T-helper 1 cell treated with Interleukin-12 subunit alpha and Interleukin-12 subunit beta and Interleukin-4 antibody, amounts not matched to agents 30 μg/mL and 1 μg/mL, for 36 hours (primary cell): Measurements from ENCODE around the gene CHRNA1.
"Not testable (repeated sequence)": the region's sequence is repeated elsewhere in the genome, so short reads cannot be mapped to it uniquely, and the experiment has no call there.

ENCODE experiments used
- H3K27ac Mint-ChIP-seq: one replicate; pipeline ENCODE4 v1.8.0; 2021; ENCODE audit warnings: mild to moderate bottlenecking, mixed read lengths
- H3K27me3 Mint-ChIP-seq: one replicate; pipeline ENCODE4 v1.8.0; 2021; ENCODE audit warnings: low read depth, mixed read lengths
- H3K36me3 Mint-ChIP-seq: one replicate; pipeline ENCODE4 v1.8.0; 2021; ENCODE audit warnings: low read depth, mixed read lengths
- H3K4me1 Mint-ChIP-seq: one replicate; pipeline ENCODE4 v1.8.0; 2021; ENCODE audit warnings: low read depth, mixed read lengths
- H3K4me3 Mint-ChIP-seq: one replicate; pipeline ENCODE4 v1.8.0; 2021; ENCODE audit warnings: mild to moderate bottlenecking, moderate library complexity, mixed read lengths
- H3K9me3 Mint-ChIP-seq: one replicate; pipeline ENCODE4 v1.8.0; 2021; ENCODE audit warnings: mixed read lengths

Gene CHRNA1

DNA sequence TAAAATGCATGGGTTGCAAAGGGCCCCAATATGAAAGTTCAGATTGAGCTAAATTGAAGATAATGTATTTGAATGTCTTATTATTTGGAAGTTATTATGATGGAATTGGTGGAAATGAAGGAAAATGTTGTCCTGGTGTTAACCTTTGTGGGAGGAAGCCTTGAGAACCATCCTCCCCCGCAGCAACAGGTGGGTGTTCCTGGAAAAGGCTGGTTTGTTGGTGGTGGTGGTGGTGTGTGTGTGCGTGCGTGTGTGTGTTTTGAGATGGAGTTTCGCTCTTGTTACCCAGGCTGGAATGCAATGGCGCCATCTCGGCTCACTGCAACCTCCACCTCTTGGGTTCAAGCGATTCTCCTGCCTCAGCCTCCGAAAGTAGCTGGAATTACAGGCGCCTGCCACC, 36.2 kb downstream of the CHRNA1 start:
- Mint-ChIP-seq H3K4me1 (peaks cover 19% of the 10 kb centered on the region), H3K4me3 (no peak overlapping the region), H3K27ac (no peak overlapping the region), H3K27me3 (peaks cover 66% of the 10 kb centered on the region), H3K9me3 (no peaks in the 10 kb centered on the region), H3K36me3 (no peaks in the 10 kb centered on the region)

DNA sequence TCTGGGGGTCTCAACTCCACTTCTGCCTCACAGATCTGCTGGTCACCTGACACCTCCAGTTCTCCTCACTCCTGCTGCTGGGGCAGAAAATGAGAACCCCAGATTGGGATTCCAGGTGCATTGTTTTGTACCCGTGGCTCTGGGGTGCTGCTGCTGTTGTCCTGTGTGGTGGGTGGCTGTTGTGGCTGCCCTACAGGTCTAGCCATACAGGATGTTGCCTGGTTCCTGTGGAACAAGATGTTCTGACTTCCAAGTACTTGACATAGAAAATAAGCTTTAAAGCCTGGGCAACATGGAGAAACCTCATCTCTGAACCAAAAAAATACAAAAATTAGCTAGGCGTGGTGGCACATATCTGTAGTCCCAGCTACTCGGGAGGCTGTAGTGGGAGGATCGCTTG, 38.1 kb downstream of the CHRNA1 start:
- no peaks in the 10 kb centered on the region for H3K9me3 Mint-ChIP-seq
- no peak overlapping the region for H3K4me3 Mint-ChIP-seq
- peaks cover 21% of the 10 kb centered on the region for H3K4me1 Mint-ChIP-seq
- no peak overlapping the region for H3K27ac Mint-ChIP-seq
- peaks cover 55% of the 10 kb centered on the region for H3K27me3 Mint-ChIP-seq
- no peaks in the 10 kb centered on the region for H3K36me3 Mint-ChIP-seq

DNA sequence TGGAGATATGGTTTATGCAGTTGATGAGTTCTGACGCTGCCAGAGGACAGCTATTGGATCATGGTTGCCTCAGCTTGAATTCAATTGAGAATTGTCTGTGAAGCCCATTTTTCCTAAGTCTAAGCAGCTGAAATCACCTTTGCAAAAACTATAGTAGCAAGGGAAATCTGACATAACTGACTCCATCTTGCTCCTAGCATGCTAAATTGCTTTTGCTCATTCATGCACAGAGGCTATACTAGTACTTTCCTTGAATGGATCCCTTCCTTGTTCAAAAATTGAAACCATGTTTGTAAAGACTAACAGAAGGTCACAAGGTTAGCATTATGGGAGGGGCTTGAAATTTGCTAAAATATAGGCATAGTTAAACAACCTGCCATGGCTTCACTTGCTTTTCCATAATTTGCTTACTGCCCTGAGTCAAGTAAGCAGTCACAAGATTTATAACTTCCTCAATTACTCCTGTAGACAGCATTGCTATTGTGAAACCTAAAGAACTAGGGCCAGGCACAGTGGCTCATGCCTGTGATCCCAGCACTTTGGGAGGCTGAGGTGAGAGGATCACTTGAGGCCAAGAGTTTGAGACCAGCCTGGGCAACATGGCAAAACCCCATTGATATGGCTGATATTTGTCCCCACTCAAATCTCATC, 41.2 kb downstream of the CHRNA1 start:
- Mint-ChIP-seq H3K4me1 (peaks cover 17% of the 10 kb centered on the region), H3K27me3 (peaks cover 30% of the 10 kb centered on the region), H3K4me3 (no peak overlapping the region), H3K27ac (no peak overlapping the region), H3K9me3 (no peaks in the 10 kb centered on the region), H3K36me3 (no peaks in the 10 kb centered on the region)

DNA sequence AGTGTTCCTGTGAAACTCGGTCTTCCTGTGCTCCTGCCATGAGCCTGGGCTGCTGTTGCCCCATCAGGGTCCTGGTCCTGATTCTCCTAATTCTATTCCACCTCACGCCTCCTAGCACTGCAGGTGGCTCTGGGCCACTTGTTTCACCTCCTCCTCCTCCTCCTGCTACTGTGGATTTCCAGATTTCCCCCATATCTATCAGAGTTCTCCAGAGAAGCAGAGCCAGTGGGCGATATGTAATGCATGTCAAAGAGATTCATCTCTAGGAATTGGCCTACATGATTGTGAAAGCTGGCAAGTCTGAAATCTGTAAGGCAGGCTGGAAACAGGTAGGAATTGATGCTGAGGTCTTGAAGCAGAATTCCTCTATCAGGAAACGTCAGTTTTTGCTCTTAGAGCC, 45.3 kb downstream of the CHRNA1 start:
- H3K36me3 Mint-ChIP-seq: peaks cover 1% of the 10 kb centered on the region
- no peaks in the 10 kb centered on the region for H3K9me3 Mint-ChIP-seq
- H3K4me1 Mint-ChIP-seq: peaks cover 25% of the 10 kb centered on the region
- H3K27me3 Mint-ChIP-seq: peaks cover 10% of the 10 kb centered on the region
- no peak overlapping the region for H3K27ac Mint-ChIP-seq
- no peak overlapping the region for H3K4me3 Mint-ChIP-seq

DNA sequence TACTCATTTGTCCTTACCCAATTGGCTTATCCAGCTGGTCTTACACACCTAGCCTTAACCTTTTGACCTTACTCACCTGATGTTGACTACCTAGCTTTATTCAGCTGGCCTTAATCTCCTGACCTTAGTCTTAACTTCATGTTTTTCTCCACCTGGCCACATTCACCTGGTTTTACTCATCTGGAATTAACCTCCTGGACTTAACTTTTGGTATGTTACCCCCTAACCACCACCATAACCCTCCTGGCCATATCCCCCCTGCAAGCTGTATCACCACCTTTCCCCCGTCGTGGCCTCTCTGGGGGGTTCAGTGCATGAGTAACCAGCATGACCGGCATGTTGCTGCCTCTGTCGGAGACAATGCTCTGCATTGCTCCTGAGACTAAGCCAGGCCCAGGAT, 45.7 kb downstream of the CHRNA1 start:
- Mint-ChIP-seq H3K27me3 (peaks cover 10% of the 10 kb centered on the region), H3K27ac (no peak overlapping the region), H3K36me3 (peaks cover 1% of the 10 kb centered on the region), H3K4me1 (peaks cover 25% of the 10 kb centered on the region), H3K9me3 (no peaks in the 10 kb centered on the region), H3K4me3 (no peak overlapping the region)

DNA sequence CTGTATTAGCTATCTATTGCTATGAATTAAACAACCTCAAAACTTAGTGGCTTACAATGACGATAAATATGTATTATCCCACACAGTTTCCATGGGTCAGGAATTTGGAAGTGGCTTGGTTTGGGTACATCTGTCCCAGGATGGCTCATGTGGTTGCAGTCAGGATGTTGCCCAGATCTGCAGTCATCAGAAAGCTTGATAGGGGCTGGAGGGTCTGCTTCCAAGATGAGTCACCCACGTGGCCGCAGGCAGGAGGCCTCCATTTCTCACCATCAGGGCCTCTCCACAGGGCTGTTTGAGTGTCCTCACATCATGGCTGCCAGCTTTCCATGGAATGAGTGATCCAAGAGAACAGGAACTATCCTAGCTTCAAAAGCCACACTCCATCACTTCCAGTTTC, 46.4 kb downstream of the CHRNA1 start:
- Mint-ChIP-seq H3K4me1 (peaks cover 25% of the 10 kb centered on the region), H3K9me3 (no peaks in the 10 kb centered on the region), H3K36me3 (peaks cover 1% of the 10 kb centered on the region), H3K4me3 (no peak overlapping the region), H3K27ac (no peak overlapping the region), H3K27me3 (peaks cover 10% of the 10 kb centered on the region)

DNA sequence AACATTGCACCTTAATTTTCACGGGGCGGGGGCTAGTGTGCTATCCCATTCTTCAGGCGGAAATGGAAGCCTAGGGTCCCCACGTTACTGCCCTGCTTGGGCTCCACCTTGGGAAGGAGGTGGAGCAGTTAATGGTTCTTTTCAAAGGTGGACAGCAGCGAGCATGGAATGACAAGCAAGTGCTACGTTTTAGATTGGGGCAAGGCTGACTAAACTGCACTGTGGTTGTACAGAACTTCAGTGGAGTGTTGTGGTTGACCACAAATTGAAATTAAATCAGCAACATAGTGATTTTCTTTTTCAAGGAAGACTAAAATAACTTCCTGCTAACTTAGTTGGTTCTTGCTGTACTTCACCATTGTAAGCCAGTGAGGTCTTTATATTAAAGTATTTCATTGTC, 47.0 kb downstream of the CHRNA1 start:
- Mint-ChIP-seq H3K27me3 (peaks cover 10% of the 10 kb centered on the region), H3K4me1 (peaks cover 25% of the 10 kb centered on the region), H3K4me3 (peak overlapping the region; percentile 59), H3K36me3 (peaks cover 1% of the 10 kb centered on the region), H3K27ac (peak overlapping the region; percentile 43), H3K9me3 (no peaks in the 10 kb centered on the region)

DNA sequence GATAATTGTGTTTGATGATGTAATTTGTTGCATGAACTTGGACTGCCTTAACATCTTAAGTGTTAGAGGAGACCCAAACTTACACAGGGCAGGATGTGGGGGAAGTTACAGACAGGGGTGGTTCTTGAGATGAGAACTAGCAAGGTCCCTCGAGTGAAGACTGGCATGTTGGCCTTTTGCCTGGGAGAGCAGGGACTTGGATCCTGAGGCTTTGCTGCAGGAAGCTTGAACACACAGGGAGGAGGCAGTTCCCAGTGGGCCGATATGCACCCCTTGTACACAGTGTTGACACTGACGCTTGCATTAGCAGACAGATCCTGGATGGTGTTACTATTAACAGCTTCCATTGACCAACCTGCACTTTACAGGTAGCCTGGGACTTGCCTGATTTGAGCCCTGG, 47.5 kb downstream of the CHRNA1 start:
- Mint-ChIP-seq H3K27ac (peak overlapping the region; percentile 84), H3K9me3 (no peaks in the 10 kb centered on the region), H3K4me1 (peaks cover 24% of the 10 kb centered on the region), H3K4me3 (peak overlapping the region; percentile 59), H3K36me3 (peaks cover 1% of the 10 kb centered on the region), H3K27me3 (peaks cover 8% of the 10 kb centered on the region)

DNA sequence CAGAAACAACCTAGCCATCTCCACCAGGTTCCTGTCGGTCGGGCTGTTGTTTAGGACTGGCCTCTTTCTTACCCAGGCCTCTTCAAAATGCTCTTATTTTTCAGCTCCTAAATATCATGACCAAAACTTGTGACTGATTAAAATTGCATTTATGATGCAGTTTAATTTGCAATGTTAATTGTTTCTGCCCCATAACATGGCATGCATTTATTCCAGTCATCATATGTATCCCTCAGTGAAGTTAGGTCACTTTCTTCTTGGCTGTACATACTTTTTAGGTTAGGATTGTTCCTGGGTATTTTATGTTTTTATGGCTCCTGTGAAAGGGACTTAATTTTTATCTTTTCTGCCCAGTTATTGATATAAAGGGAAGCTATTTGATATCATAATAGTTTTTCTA, 50.6 kb downstream of the CHRNA1 start:
- H3K9me3 Mint-ChIP-seq: no peaks in the 10 kb centered on the region
- H3K36me3 Mint-ChIP-seq: peaks cover 1% of the 10 kb centered on the region
- H3K27ac Mint-ChIP-seq: no peak overlapping the region
- H3K4me1 Mint-ChIP-seq: peaks cover 18% of the 10 kb centered on the region
- H3K4me3 Mint-ChIP-seq: no peak overlapping the region
- peaks cover 5% of the 10 kb centered on the region for H3K27me3 Mint-ChIP-seq

DNA sequence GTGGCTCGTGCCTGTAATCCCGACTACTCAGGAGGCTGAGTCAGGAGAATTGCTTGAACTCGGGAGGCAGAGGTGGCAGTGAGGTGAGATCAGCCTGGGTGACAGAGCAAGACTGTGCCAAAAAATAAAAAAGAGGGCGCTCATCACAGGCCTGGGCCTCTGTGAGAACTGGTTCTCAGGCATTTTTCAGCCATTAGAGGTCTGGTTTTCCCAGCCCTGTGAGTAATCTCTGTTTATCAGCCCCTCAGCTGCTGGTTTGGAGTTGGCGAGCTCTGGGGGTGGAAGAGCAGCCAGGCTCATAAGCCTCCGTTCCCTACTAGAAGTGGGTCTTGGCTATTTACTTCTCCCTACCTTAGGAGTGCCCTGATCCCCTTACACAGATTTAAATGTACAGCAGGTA, 53.1 kb downstream of the CHRNA1 start:
- H3K27me3 Mint-ChIP-seq: peaks cover 17% of the 10 kb centered on the region
- H3K4me1 Mint-ChIP-seq: no peaks in the 10 kb centered on the region
- no peak overlapping the region for H3K4me3 Mint-ChIP-seq
- no peaks in the 10 kb centered on the region for H3K36me3 Mint-ChIP-seq
- H3K27ac Mint-ChIP-seq: no peak overlapping the region
- H3K9me3 Mint-ChIP-seq: no peaks in the 10 kb centered on the region

DNA sequence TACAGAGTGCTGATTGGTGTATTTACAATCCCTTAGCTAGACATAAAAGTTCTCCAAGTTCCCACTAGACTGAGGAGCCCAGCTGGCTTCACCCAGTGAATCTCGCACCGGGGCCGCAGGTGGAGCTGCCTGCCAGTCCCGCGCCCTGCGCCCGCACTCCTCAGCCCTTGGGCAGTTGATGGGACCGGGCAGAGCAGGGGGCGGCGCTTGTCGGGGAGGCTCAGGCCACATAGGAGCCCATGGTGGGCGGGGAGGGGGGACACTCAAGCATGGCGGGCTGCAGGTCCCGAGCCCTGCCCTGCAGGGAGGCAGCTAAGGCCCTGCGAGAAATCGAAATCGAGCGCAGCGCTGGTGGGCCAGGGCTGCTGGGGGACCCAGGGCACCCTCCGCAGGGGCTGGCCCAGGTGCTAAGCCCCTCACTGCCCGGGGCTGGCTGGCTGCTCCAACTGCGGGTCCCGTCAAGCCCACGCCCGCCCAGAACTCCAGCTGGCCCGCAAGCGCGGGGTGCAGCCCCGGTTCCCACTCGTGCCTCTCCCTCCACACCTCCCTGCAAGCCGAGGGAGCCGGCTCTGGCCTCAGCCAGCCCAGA, 54.8 kb downstream of the CHRNA1 start:
- H3K9me3 Mint-ChIP-seq, H3K27ac Mint-ChIP-seq, H3K4me1 Mint-ChIP-seq, H3K36me3 Mint-ChIP-seq, H3K4me3 Mint-ChIP-seq: not testable (repeated sequence)
- peaks cover 28% of the 10 kb centered on the region for H3K27me3 Mint-ChIP-seq

DNA sequence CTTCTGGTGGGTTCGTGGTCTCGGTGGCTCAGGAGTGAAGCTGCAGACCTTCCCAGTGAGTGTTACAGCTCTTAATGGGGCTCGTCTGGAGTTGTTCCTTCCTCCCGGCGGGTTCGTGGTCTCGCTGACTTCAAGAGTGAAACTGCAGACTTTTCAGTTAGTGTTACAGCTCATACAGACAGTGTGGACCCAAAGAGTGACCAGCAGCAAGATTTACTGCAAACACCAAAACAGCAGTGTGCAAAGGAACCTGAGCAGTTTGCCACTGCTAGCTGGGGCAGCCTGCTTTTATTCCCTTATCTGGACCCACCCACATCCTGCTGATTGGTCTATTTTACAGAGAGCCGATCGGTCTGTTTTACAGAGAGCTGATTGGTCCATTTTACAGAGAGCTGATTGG, 55.6 kb downstream of the CHRNA1 start:
- H3K9me3 Mint-ChIP-seq: no peaks in the 10 kb centered on the region
- H3K4me3 Mint-ChIP-seq: no peak overlapping the region
- peaks cover 35% of the 10 kb centered on the region for H3K27me3 Mint-ChIP-seq
- no peaks in the 10 kb centered on the region for H3K36me3 Mint-ChIP-seq
- no peaks in the 10 kb centered on the region for H3K4me1 Mint-ChIP-seq
- no peak overlapping the region for H3K27ac Mint-ChIP-seq

DNA sequence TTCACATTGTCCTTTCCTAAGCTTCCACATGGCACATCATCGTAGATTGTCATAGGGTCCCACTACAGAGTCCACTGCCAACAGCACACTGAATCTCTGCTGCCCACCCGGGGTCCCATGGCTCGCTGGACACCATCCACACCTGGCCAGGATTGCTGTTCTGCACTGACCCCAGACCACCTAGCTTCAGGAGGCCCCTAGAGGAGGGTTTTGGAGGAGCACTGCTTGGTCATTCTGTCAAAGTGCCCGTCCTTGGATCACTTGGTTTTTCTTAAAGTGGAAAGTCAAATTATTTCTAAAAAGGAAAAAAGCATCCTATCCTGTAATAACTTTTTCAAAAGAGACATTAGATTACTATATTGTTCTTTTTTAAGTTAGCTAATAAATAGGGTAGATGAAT, 59.0 kb downstream of the CHRNA1 start:
- Mint-ChIP-seq H3K9me3 (no peaks in the 10 kb centered on the region), H3K27ac (no peak overlapping the region), H3K36me3 (no peaks in the 10 kb centered on the region), H3K4me3 (no peak overlapping the region), H3K27me3 (peaks cover 59% of the 10 kb centered on the region), H3K4me1 (no peaks in the 10 kb centered on the region)

DNA sequence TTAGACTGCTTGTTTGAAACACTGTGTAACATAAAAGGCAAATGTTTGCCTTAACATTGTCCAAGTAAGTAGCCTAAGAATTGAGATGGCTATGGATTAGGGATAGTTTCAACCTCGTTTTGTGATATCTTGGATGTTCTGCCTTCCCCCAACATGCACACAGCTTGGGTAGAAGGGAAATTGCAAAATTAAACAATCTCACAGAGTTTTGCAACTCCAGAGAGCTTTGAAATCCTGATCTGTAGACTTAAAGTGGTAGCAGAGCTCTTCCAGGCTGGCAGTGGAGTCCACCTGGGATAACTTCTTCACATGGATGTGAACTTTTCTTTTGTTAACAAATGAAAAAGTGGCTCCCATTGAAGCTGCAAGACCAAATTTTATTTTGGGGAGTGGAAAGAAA, 59.6 kb downstream of the CHRNA1 start:
- no peak overlapping the region for H3K27ac Mint-ChIP-seq
- no peak overlapping the region for H3K4me3 Mint-ChIP-seq
- H3K36me3 Mint-ChIP-seq: no peaks in the 10 kb centered on the region
- no peaks in the 10 kb centered on the region for H3K9me3 Mint-ChIP-seq
- H3K4me1 Mint-ChIP-seq: peaks cover 2% of the 10 kb centered on the region
- peaks cover 59% of the 10 kb centered on the region for H3K27me3 Mint-ChIP-seq

DNA sequence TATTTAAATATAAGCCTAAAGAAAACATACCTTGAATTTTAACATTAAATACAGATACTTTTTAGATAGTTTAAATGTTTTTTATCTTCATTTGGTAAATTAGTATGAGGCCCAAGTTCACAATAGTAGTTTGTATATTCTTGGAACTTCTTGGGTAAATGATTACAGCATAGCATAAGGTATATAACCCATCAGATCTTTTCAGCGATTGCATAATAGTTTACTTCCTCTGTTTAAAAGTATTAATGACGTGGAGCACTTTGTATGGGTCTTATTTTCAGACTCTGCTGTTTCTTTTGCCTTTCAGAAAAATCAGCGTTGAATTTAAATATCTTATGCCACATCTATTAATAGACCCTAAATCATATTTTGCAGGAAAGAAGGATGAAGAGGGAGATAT, 60.2 kb downstream of the CHRNA1 start:
- no peak overlapping the region for H3K27ac Mint-ChIP-seq
- H3K4me1 Mint-ChIP-seq: peaks cover 2% of the 10 kb centered on the region
- no peaks in the 10 kb centered on the region for H3K36me3 Mint-ChIP-seq
- H3K9me3 Mint-ChIP-seq: no peaks in the 10 kb centered on the region
- H3K27me3 Mint-ChIP-seq: peaks cover 57% of the 10 kb centered on the region
- no peak overlapping the region for H3K4me3 Mint-ChIP-seq

DNA sequence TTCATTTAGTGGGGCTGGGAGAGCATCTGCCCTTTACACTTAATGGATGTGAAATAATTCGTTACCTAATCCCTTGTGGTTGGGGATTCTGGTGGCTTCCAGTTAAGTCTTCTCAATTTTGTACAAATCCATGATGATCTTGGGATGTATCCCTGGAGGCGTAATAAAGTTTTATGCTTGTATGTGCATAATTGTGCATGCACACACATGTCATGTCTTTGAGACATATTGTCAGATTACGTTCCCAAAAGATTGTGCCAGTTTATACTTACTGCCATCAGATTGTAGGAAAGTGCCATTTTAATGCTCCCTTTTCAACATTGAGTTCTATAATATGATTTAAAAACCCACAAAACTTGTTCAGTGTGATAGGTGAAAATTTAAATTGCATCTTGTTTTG, 60.8 kb downstream of the CHRNA1 start:
- no peaks in the 10 kb centered on the region for H3K36me3 Mint-ChIP-seq

More for the DNA sequence above, 60.8 kb downstream of the CHRNA1 start:
- H3K4me3 Mint-ChIP-seq: no peak overlapping the region
- peaks cover 2% of the 10 kb centered on the region for H3K4me1 Mint-ChIP-seq
- no peak overlapping the region for H3K27ac Mint-ChIP-seq
- H3K9me3 Mint-ChIP-seq: no peaks in the 10 kb centered on the region
- H3K27me3 Mint-ChIP-seq: peaks cover 51% of the 10 kb centered on the region
